Body of pancreas (tissue), 4 donors: Measurements from ENCODE around the gene LSM3.

ENCODE experiments used
- CTCF ChIP-seq, 7 experiments: fragments of 450-650 bp in 4 of 7; fragments of 200-600 bp in 3 of 7; sonication (generic) in 3 of 7; IDR thresholded peaks; one replicate each; pipeline ENCODE4 v1.5.1; 2016 to 2019; ENCODE audit warnings: antibody characterized with exemption in 7 of 7
- POLR2A ChIP-seq, 3 donors: fragments of 450-650 bp; IDR thresholded peaks; one replicate each; pipeline ENCODE4 v1.6.1; 2016; ENCODE audit warnings: antibody characterized with exemption in 3 of 3, mild to moderate bottlenecking in 2 of 3

- TF ChIP-seq CTCF (IDR thresholded peaks at IDR 0.05) (no peak), POLR2A (IDR thresholded peaks at IDR 0.05) (no peak)
Observed at GRCh38 chr3:14140668-14141067, 37.9 kb upstream of the LSM3 start.
